ENCODE data around the gene ITPKB.

Gene ITPKB

GRCh38 chr1:226690460-226690982, 48.6 kb downstream of the ITPKB start:
- H3K27me3 ChIP-seq (ENCODE audit: insufficient read depth, low read length), result no peaks in the 10 kb centered on the region
- no peaks in the 10 kb centered on the region for H4K20me1 ChIP-seq (ENCODE audit: insufficient read depth, low read length)

GRCh38 chr1:226688808-226689207, 50.3 kb downstream of the ITPKB start:
- H3K79me2 ChIP-seq (ENCODE audit: insufficient read depth, low read length), result peaks cover 8% of the 10 kb centered on the region; the same call in 1 of the 2 replicates
- peak overlapping the region; percentile 14 for H3K4me3 ChIP-seq (ENCODE audit: low read depth, low read length, poor library complexity, severe bottlenecking)
- peak overlapping the region; percentile 52 for H3K4me2 ChIP-seq (ENCODE audit: low read length)
- TF ChIP-seq EZH2 (IDR thresholded peaks at IDR 0.05; ENCODE audit: borderline replicate concordance, low read length) (no peak), CTCF (IDR thresholded peaks at IDR 0.05; ENCODE audit: low read length) (no peak)
- no peaks in the 10 kb centered on the region for H4K20me1 ChIP-seq (ENCODE audit: insufficient read depth, low read length)
- H3K36me3 ChIP-seq (ENCODE audit: insufficient read depth, low read length), result peaks cover 28% of the 10 kb centered on the region
- no peaks in the 10 kb centered on the region for H3K4me1 ChIP-seq (ENCODE audit: insufficient read depth, low read length, severe bottlenecking)
- H3K9me2 ChIP-seq (ENCODE audit: low read depth, low read length), result no peaks in the 10 kb centered on the region
- no peak overlapping the region for H2AFZ ChIP-seq (ENCODE audit: low read length)
- no peaks in the 10 kb centered on the region for H3K27me3 ChIP-seq (ENCODE audit: insufficient read depth, low read length)
- peak overlapping the region; percentile 47; the same call in 1 of the 2 replicates for H3K9ac ChIP-seq (ENCODE audit: low read length)
- H3F3A ChIP-seq (ENCODE audit: insufficient read depth, low read length), result no peaks in the 10 kb centered on the region
- H3K9me3 ChIP-seq (ENCODE audit: low read length), result no peaks in the 10 kb centered on the region
- H3K27ac ChIP-seq (ENCODE audit: low read depth, low read length, poor library complexity, severe bottlenecking), result peak overlapping the region; percentile 100

More at GRCh38 chr1:226690460-226690982, 48.6 kb downstream of the ITPKB start:
- Histone ChIP-seq H3K9me3 (ENCODE audit: low read length) (no peaks in the 10 kb centered on the region), H3K4me3 (ENCODE audit: low read depth, low read length, poor library complexity, severe bottlenecking) (peak overlapping the region; percentile 5), H3K4me2 (ENCODE audit: low read length) (peak overlapping the region; percentile 46), H3K36me3 (ENCODE audit: insufficient read depth, low read length) (peaks cover 28% of the 10 kb centered on the region), H3K79me2 (ENCODE audit: insufficient read depth, low read length) (peaks cover 9% of the 10 kb centered on the region; the same call in 1 of the 2 replicates), H3K9ac (ENCODE audit: low read length) (peak overlapping the region; percentile 49; the same call in 1 of the 2 replicates), H3F3A (ENCODE audit: insufficient read depth, low read length) (no peaks in the 10 kb centered on the region), H3K27ac (ENCODE audit: low read depth, low read length, poor library complexity, severe bottlenecking) (peak overlapping the region; percentile 96), H3K4me1 (ENCODE audit: insufficient read depth, low read length, severe bottlenecking) (no peaks in the 10 kb centered on the region), H3K9me2 (ENCODE audit: low read depth, low read length) (no peaks in the 10 kb centered on the region), H2AFZ (ENCODE audit: low read length) (no peak overlapping the region)
- no peak for TF ChIP-seq EZH2 (IDR thresholded peaks at IDR 0.05; ENCODE audit: borderline replicate concordance, low read length)
- TF ChIP-seq CTCF (IDR thresholded peaks at IDR 0.05; ENCODE audit: low read length), result no peak

- no peaks in the 10 kb centered on the region for H3K9me3 ChIP-seq (ENCODE audit: low read length)
- peak overlapping the region; percentile 47 for H3K9ac ChIP-seq (ENCODE audit: low read length)
- TF ChIP-seq EZH2 (IDR thresholded peaks at IDR 0.05; ENCODE audit: borderline replicate concordance, low read length), result no peak
- TF ChIP-seq CTCF (IDR thresholded peaks at IDR 0.05; ENCODE audit: low read length), result no peak
- no peaks in the 10 kb centered on the region for H3K4me1 ChIP-seq (ENCODE audit: insufficient read depth, low read length, severe bottlenecking)
- H3K79me2 ChIP-seq (ENCODE audit: insufficient read depth, low read length), result peaks cover 8% of the 10 kb centered on the region; the same call in 1 of the 2 replicates
- H3K9me2 ChIP-seq (ENCODE audit: low read depth, low read length), result no peaks in the 10 kb centered on the region
- no peaks in the 10 kb centered on the region for H4K20me1 ChIP-seq (ENCODE audit: insufficient read depth, low read length)
- no peaks in the 10 kb centered on the region for H3F3A ChIP-seq (ENCODE audit: insufficient read depth, low read length)
- H3K36me3 ChIP-seq (ENCODE audit: insufficient read depth, low read length), result peaks cover 24% of the 10 kb centered on the region; the same call in 1 of the 2 replicates
- peak overlapping the region; percentile 52 for H3K4me2 ChIP-seq (ENCODE audit: low read length)
- H3K27ac ChIP-seq (ENCODE audit: low read depth, low read length, poor library complexity, severe bottlenecking), result peak overlapping the region; percentile 100
- peak overlapping the region; percentile 14 for H3K4me3 ChIP-seq (ENCODE audit: low read depth, low read length, poor library complexity, severe bottlenecking)
- H3K27me3 ChIP-seq (ENCODE audit: insufficient read depth, low read length), result no peaks in the 10 kb centered on the region
- no peak overlapping the region for H2AFZ ChIP-seq (ENCODE audit: low read length)
Measured at GRCh38 chr1:226688056-226688748, 50.9 kb downstream of the ITPKB start.
